ENCODE results near the gene PRKX.
"Not testable (repeated sequence)": the region's sequence is repeated elsewhere in the genome, so short reads cannot be mapped to it uniquely, and the experiment has no call there.

- TF ChIP-seq CTCF, EP300 (IDR thresholded peaks at IDR 0.05): not testable (repeated sequence)
Observed at GRCh38 chrX:3707673-3708274, 5.7 kb downstream of the PRKX start.

Data from ovary (tissue), 3 donors.